HEK293T (cell line): ENCODE measurements around the gene CDC25A.
"Not testable (repeated sequence)": the region's sequence is repeated elsewhere in the genome, so short reads cannot be mapped to it uniquely, and the experiment has no call there.

Experiments used
- ARNT ChIP-seq: fragments of 450-650 bp; IDR thresholded peaks from 2 replicates; pipeline ENCODE4 v1.6.1; 2017; ENCODE audit warnings: mild to moderate bottlenecking
- BHLHE40 ChIP-seq: fragments of 450-650 bp; IDR thresholded peaks from 2 replicates; pipeline ENCODE4 v1.6.1; 2016; ENCODE audit warnings: mild to moderate bottlenecking, moderate library complexity, borderline replicate concordance
- FOXA1 ChIP-seq: fragments of 450-650 bp; IDR thresholded peaks from 2 replicates; pipeline ENCODE4 v1.6.1; 2016; ENCODE audit warnings: mild to moderate bottlenecking
- FOXK2 ChIP-seq: fragments of 450-650 bp; IDR thresholded peaks from 2 replicates; pipeline ENCODE4 v1.6.1; 2016; ENCODE audit warnings: mild to moderate bottlenecking
- FOXM1 ChIP-seq: fragments of 450-650 bp; IDR thresholded peaks from 2 replicates; pipeline ENCODE4 v1.6.1; 2017; ENCODE audit warnings: mild to moderate bottlenecking, borderline replicate concordance
- HDGF ChIP-seq: fragments of 450-650 bp; IDR thresholded peaks from 2 replicates; pipeline ENCODE4 v1.6.1; 2017; ENCODE audit warnings: antibody characterized with exemption, borderline replicate concordance
- LEF1 ChIP-seq: fragments of 450-650 bp; IDR thresholded peaks from 2 replicates; pipeline ENCODE4 v1.6.1; 2017; ENCODE audit warnings: mild to moderate bottlenecking, borderline replicate concordance
- SP1 ChIP-seq: fragments of 450-650 bp; IDR thresholded peaks from 2 replicates; pipeline ENCODE4 v1.6.1; 2017
- SUZ12 ChIP-seq: fragments of 450-650 bp; IDR thresholded peaks from 2 replicates; pipeline ENCODE4 v1.6.1; 2016; ENCODE audit warnings: mild to moderate bottlenecking
- TARDBP ChIP-seq: fragments of 450-650 bp; IDR thresholded peaks from 2 replicates; pipeline ENCODE4 v1.6.1; 2016
- ZNF384 ChIP-seq: fragments of 450-650 bp; IDR thresholded peaks from 2 replicates; pipeline ENCODE4 v1.6.1; 2016
- TF ChIP-seq, protein P1 (sequence below): fragments of 450-650 bp; IDR thresholded peaks from 2 replicates; pipeline ENCODE4 v1.6.1; 2016

DNA sequence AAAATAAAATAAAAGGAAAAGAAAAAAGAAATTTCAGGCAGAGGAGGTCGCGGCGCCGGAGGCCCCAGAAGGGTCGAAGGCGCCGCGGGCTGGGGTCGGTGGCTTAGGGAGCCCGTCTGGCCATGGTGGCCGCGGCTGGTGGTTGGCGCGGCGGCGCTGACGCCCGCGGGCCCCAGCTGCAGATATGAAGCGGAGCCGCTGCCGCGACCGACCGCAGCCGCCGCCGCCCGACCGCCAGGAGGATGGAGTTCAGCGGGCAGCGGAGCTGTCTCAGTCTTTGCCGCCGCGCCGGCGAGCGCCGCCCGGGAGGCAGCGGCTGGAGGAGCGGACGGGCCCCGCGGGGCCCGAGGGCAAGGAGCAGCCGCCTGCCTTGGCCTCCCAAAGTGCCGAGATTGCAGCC lies 22.3 kb upstream of the CDC25A start:
- not testable (repeated sequence) for TF ChIP-seq FOXM1, TARDBP, SUZ12, SP1, FOXA1, HDGF, BHLHE40, ARNT, FOXK2, LEF1, ZNF384
- TF ChIP-seq, protein P1, sequence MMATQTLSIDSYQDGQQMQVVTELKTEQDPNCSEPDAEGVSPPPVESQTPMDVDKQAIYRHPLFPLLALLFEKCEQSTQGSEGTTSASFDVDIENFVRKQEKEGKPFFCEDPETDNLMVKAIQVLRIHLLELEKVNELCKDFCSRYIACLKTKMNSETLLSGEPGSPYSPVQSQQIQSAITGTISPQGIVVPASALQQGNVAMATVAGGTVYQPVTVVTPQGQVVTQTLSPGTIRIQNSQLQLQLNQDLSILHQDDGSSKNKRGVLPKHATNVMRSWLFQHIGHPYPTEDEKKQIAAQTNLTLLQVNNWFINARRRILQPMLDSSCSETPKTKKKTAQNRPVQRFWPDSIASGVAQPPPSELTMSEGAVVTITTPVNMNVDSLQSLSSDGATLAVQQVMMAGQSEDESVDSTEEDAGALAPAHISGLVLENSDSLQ, result not testable (repeated sequence)
